HG02588 (cell line): ENCODE measurements around the gene ZNF536.

ENCODE experiments used
- ATAC-seq: cut with Tn5 transposase; IDR thresholded peaks from one replicate; pipeline ENCODE4 v1.9.1; 2021; ENCODE audit warnings: mild to moderate bottlenecking, moderate library complexity; ENCODE audit not compliant: unreplicated experiment

The ZNF536 gene

GRCh38 chr19:30555075-30555790 is 183.0 kb downstream of the ZNF536 start:
- no peak for ATAC-seq

GRCh38 chr19:30555791-30556110 is 183.6 kb downstream of the ZNF536 start:
- no peak for ATAC-seq

- no peak for ATAC-seq
Measured at GRCh38 chr19:30556230-30556711, 184.1 kb downstream of the ZNF536 start.

- ATAC-seq = no peak
Measured at GRCh38 chr19:30557212-30557611, 185.0 kb downstream of the ZNF536 start.

GRCh38 chr19:30557927-30558557 is 185.9 kb downstream of the ZNF536 start:
- no peak for ATAC-seq

GRCh38 chr19:30558793-30559192 is 186.6 kb downstream of the ZNF536 start:
- no peak for ATAC-seq

GRCh38 chr19:30559446-30559845 is 187.3 kb downstream of the ZNF536 start:
- ATAC-seq = no peak

- no peak for ATAC-seq
Measured at GRCh38 chr19:30562981-30563380, 190.8 kb downstream of the ZNF536 start.

- no peak for ATAC-seq
Measured at GRCh38 chr19:30563691-30564090, 191.5 kb downstream of the ZNF536 start.

- no peak for ATAC-seq
Measured at GRCh38 chr19:30564551-30565011, 192.4 kb downstream of the ZNF536 start.

GRCh38 chr19:30565636-30566035 is 193.5 kb downstream of the ZNF536 start:
- ATAC-seq = no peak

- ATAC-seq = no peak
Measured at GRCh38 chr19:30566681-30567420, 194.7 kb downstream of the ZNF536 start.

- ATAC-seq = no peak
Measured at GRCh38 chr19:30567536-30568232, 195.5 kb downstream of the ZNF536 start.

- ATAC-seq = no peak
Measured at GRCh38 chr19:30570194-30570593, 198.0 kb downstream of the ZNF536 start.

GRCh38 chr19:30577551-30578105 is 205.4 kb downstream of the ZNF536 start:
- no peak for ATAC-seq

- ATAC-seq = no peak
Measured at GRCh38 chr19:30579419-30579818, 207.2 kb downstream of the ZNF536 start.

- no peak for ATAC-seq
Measured at GRCh38 chr19:30580673-30581072, 208.5 kb downstream of the ZNF536 start.

- no peak for ATAC-seq
Measured at GRCh38 chr19:30584090-30584489, 211.9 kb downstream of the ZNF536 start.

GRCh38 chr19:30587869-30588268 is 215.7 kb downstream of the ZNF536 start:
- no peak for ATAC-seq

GRCh38 chr19:30590596-30591229 is 218.5 kb downstream of the ZNF536 start:
- no peak for ATAC-seq
